GM18907 (cell line): ENCODE measurements around the gene TAPBPL.
"Not testable (repeated sequence)": the region's sequence is repeated elsewhere in the genome, so short reads cannot be mapped to it uniquely, and the experiment has no call there.

Source experiments
- ATAC-seq: cut with Tn5 transposase; IDR thresholded peaks from one replicate; pipeline ENCODE4 v1.9.1; 2021; ENCODE audit warnings: mild to moderate bottlenecking, moderate library complexity; ENCODE audit not compliant: unreplicated experiment

Gene TAPBPL

GRCh38 chr12:6451348-6452244 lies at the start of gene TAPBPL:
Gene TAPBPL (plus strand): TSS chr12:6452042. CDS start chr12:6452249, 207 bp downstream.
- peak; percentile 63 for ATAC-seq

GRCh38 chr12:6404390-6404789 lies 47.5 kb upstream of the TAPBPL start:
- no peak for ATAC-seq

- ATAC-seq, result no peak
These were observed 45.9 kb upstream of the TAPBPL start for GRCh38 chr12:6405963-6406362.

- ATAC-seq, result no peak
These were observed 44.4 kb upstream of the TAPBPL start for GRCh38 chr12:6407236-6407954.

GRCh38 chr12:6416596-6416995 lies 35.2 kb upstream of the TAPBPL start:
- ATAC-seq, result no peak

- no peak for ATAC-seq
These were observed 33.0 kb upstream of the TAPBPL start for GRCh38 chr12:6418796-6419195.

GRCh38 chr12:6420364-6420763 lies 31.5 kb upstream of the TAPBPL start:
- no peak for ATAC-seq

- peak; percentile 44 for ATAC-seq
These were observed 28.4 kb upstream of the TAPBPL start for GRCh38 chr12:6423267-6424007.

GRCh38 chr12:6424008-6424347 lies 27.9 kb upstream of the TAPBPL start:
- ATAC-seq, result no peak

GRCh38 chr12:6424866-6425265 lies 27.0 kb upstream of the TAPBPL start:
- ATAC-seq, result no peak

GRCh38 chr12:6425590-6426531 lies 26.0 kb upstream of the TAPBPL start:
- no peak for ATAC-seq

GRCh38 chr12:6426882-6427671 lies 24.8 kb upstream of the TAPBPL start:
- peak; percentile 67 for ATAC-seq

GRCh38 chr12:6427796-6428195 lies 24.0 kb upstream of the TAPBPL start:
- ATAC-seq, result not testable (repeated sequence)

GRCh38 chr12:6428326-6428725 lies 23.5 kb upstream of the TAPBPL start:
- ATAC-seq, result no peak

- no peak for ATAC-seq
These were observed 21.5 kb upstream of the TAPBPL start for GRCh38 chr12:6430124-6430989.

GRCh38 chr12:6432991-6433390 lies 18.9 kb upstream of the TAPBPL start:
- ATAC-seq, result no peak

- ATAC-seq, result no peak
These were observed 17.4 kb upstream of the TAPBPL start for GRCh38 chr12:6434205-6435140.
